Measurements from ENCODE around the gene BCKDHB. TPM values are rescaled to one million over a fixed set of nuclear protein-coding genes. Genes with fewer than 3 reads are reported as not detected.

Gene BCKDHB
- total RNA-seq, 1 donor from 2014 or later: 16.2 TPM

DNA sequence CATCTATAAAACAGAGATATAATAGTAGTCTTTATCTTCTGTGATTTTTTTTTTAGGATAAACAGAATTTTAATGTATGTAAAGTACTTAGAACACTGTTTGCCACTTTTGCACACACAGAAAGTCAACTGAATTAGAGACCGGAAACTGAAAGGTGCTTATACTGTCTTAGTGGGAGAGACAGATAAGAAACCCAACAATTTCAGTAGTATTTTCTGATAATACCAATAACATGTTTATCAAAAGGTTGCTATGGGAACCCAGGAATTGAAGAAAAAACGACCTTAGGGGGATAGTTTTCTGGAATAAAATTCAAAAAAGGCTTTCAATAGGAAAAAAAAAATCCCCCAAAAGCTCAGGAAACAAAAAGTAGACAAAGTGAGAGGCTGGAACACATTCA is 138.6 kb downstream of the BCKDHB start:
- H3K4me1 ChIP-seq: no peaks in the 10 kb centered on the region
- H3K36me3 ChIP-seq: no peaks in the 10 kb centered on the region
- H3K27me3 ChIP-seq: no peaks in the 10 kb centered on the region
- intact Hi-C loops (cut with DNase I): no loop called here
- H3K27ac ChIP-seq: no peak overlapping the region
- H3K4me3 ChIP-seq: no peak overlapping the region
- TF ChIP-seq POLR2AphosphoS5 (IDR thresholded peaks at IDR 0.05; ENCODE audit: insufficient read depth in 1 of 2, low read depth in 1 of 2) (no peak), POLR2A (IDR thresholded peaks at IDR 0.05) (no peak), CTCF (IDR thresholded peaks at IDR 0.05) (no peak)
- no peak for DNase-seq (ENCODE audit: extremely low spot score in 2 of 2)
- H3K9me3 ChIP-seq: no peaks in the 10 kb centered on the region

DNA sequence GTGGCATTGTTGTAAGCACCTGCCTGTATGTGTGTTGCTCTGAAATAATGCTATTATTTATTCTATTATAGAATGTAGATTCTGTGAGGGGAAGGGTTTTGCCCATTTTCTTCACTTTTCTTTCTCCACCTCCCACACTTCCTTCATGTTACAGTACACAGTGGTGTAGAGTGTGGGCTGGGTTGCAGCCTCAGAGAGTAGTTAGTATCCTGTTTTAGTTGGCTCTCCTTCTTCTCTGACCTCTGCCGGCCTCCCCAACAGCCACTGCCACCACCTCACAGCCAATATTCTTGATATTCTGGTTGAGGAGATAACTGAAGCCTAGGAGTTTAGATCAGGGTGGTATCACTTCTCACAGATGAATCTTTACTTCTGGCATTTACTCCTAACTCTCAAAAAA is 143.4 kb downstream of the BCKDHB start:
- no peaks in the 10 kb centered on the region for H3K9me3 ChIP-seq
- no peak overlapping the region for H3K27ac ChIP-seq
- DNase-seq (ENCODE audit: extremely low spot score in 2 of 2): no peak
- no peaks in the 10 kb centered on the region for H3K4me1 ChIP-seq
- no peaks in the 10 kb centered on the region for H3K36me3 ChIP-seq
- H3K4me3 ChIP-seq: no peak overlapping the region
- intact Hi-C loops (cut with DNase I): no loop called here
- TF ChIP-seq POLR2AphosphoS5 (IDR thresholded peaks at IDR 0.05; ENCODE audit: insufficient read depth in 1 of 2, low read depth in 1 of 2): no peak
- no peak for TF ChIP-seq CTCF (IDR thresholded peaks at IDR 0.05)
- no peak for TF ChIP-seq POLR2A (IDR thresholded peaks at IDR 0.05)
- no peaks in the 10 kb centered on the region for H3K27me3 ChIP-seq

DNA sequence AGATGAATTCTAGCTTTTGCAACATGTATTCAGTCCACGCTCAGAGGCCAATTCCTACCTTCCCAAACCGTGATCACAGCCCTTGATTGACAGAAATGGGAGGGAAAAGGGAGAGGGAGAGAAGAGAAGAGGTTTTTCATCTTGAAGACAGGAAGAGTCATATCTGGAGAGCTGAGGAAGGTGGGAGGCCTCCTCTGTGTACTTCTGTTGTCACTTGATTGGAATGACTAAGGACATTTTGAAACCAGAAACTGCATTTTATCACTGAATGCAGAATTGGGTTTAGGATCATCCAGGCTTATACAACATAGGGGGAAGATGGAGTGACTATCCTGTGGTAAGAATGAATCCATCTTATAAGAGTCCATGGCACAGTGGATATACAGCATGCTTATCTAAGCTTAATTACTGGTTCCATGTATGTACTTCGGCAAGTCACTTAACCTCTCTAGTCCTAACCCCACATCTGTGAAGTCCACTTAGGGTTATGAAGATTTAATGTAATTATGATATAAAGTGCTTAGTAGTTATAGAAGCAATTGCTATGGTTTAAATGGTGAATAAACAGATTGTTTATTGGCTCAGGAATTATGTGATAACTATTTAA is 144.0 kb downstream of the BCKDHB start:
- no peak for DNase-seq (ENCODE audit: extremely low spot score in 2 of 2)
- no peaks in the 10 kb centered on the region for H3K9me3 ChIP-seq
- H3K27ac ChIP-seq: no peak overlapping the region
- H3K36me3 ChIP-seq: no peaks in the 10 kb centered on the region
- no peaks in the 10 kb centered on the region for H3K4me1 ChIP-seq
- no peaks in the 10 kb centered on the region for H3K27me3 ChIP-seq
- H3K4me3 ChIP-seq: no peak overlapping the region
- TF ChIP-seq CTCF (IDR thresholded peaks at IDR 0.05): no peak
- no peak for TF ChIP-seq POLR2AphosphoS5 (IDR thresholded peaks at IDR 0.05; ENCODE audit: insufficient read depth in 1 of 2, low read depth in 1 of 2)
- no peak for TF ChIP-seq POLR2A (IDR thresholded peaks at IDR 0.05)
- intact Hi-C loops (cut with DNase I): no loop called here

DNA sequence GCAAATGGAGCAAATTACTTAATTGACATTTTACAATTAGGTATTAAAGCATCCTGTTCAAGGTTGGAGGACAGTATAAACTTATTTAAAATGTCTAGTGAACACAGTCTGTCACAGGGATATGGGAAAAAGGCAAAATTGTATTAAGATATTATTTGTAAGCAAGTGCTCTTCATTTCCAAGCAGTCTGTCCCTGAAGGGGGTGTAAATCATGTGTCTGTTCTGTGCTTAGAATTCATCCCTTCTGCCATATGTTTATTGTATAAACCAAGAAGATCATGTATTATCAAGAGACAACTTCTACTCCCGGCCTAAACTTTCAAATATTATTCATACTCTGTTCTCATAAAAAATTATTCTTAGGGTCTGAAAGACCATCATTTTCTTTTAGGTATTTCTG is 144.8 kb downstream of the BCKDHB start:
- intact Hi-C loops (cut with DNase I): no loop called here
- TF ChIP-seq POLR2A (IDR thresholded peaks at IDR 0.05) (no peak), POLR2AphosphoS5 (IDR thresholded peaks at IDR 0.05; ENCODE audit: insufficient read depth in 1 of 2, low read depth in 1 of 2) (no peak), CTCF (IDR thresholded peaks at IDR 0.05) (no peak)

DNA sequence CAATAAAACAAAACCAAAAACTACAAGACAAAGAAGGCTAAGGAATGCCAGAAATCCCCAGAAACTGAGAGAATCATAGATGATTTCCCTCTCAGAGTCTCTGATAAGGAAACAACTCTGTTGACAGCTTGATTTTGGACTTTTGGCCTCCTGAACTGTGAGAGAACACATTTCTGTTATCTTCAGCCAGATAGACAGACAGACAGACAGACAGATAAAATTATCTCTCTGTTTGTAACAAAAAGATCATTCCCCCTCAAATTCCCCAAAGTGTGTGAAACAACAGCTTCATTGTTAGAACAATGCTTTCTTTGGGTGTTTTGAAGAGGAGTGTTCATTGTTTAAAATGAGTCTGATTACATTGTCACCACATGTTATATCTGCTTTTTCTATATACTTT is 148.2 kb downstream of the BCKDHB start:
- Histone ChIP-seq H3K9me3 (no peaks in the 10 kb centered on the region), H3K36me3 (no peaks in the 10 kb centered on the region), H3K4me3 (no peak overlapping the region), H3K27me3 (no peaks in the 10 kb centered on the region), H3K4me1 (no peaks in the 10 kb centered on the region), H3K27ac (no peak overlapping the region)
- TF ChIP-seq POLR2A (IDR thresholded peaks at IDR 0.05) (no peak), POLR2AphosphoS5 (IDR thresholded peaks at IDR 0.05; ENCODE audit: insufficient read depth in 1 of 2, low read depth in 1 of 2) (no peak), CTCF (IDR thresholded peaks at IDR 0.05) (no peak)
- intact Hi-C loops (cut with DNase I): no loop called here
- no peak for DNase-seq (ENCODE audit: extremely low spot score in 2 of 2)

More for the DNA sequence above, 144.8 kb downstream of the BCKDHB start:
- no peaks in the 10 kb centered on the region for H3K27me3 ChIP-seq
- H3K4me1 ChIP-seq: no peaks in the 10 kb centered on the region
- H3K36me3 ChIP-seq: no peaks in the 10 kb centered on the region
- no peaks in the 10 kb centered on the region for H3K9me3 ChIP-seq
- DNase-seq (ENCODE audit: extremely low spot score in 2 of 2): no peak
- H3K4me3 ChIP-seq: no peak overlapping the region
- H3K27ac ChIP-seq: no peak overlapping the region

Data from vagina (tissue), 2 donors.